H9 (cell line): Measurements from ENCODE around the gene IRF6. TPM values are rescaled to one million over a fixed set of nuclear protein-coding genes. Genes with fewer than 3 reads are reported as not detected.

Source experiments
- DNase-seq: peaks from one replicate; pipeline ENCODE4 v3.0.0-alpha.2; 2017
- H2AFZ ChIP-seq: one replicate; pipeline ENCODE4 v1.6.1; 2013; ENCODE audit warnings: mild to moderate bottlenecking, low read length, control low read depth, moderate library complexity
- H2AK5ac ChIP-seq: 2 replicates; pipeline ENCODE4 v1.6.1; 2013; ENCODE audit warnings: low read length, control low read depth, mixed read lengths; ENCODE audit not compliant: insufficient read length
- H2BK120ac ChIP-seq: one replicate; pipeline ENCODE4 v1.6.1; 2013; ENCODE audit warnings: low read depth, mild to moderate bottlenecking, low read length, control low read depth, inconsistent platforms; ENCODE audit not compliant: poor library complexity, severe bottlenecking
- H2BK12ac ChIP-seq: 2 replicates; pipeline ENCODE4 v1.6.1; 2013; ENCODE audit warnings: low read length, control low read depth, mixed read lengths, low read depth; ENCODE audit not compliant: insufficient read length
- H2BK15ac ChIP-seq: 2 replicates; pipeline ENCODE4 v1.6.1; 2013; ENCODE audit warnings: low read depth, low read length, control low read depth
- H2BK20ac ChIP-seq: one replicate; pipeline ENCODE4 v1.6.1; 2013; ENCODE audit warnings: low read depth, mild to moderate bottlenecking, low read length, control low read depth, inconsistent platforms; ENCODE audit not compliant: poor library complexity, severe bottlenecking
- H2BK5ac ChIP-seq: 2 replicates; pipeline ENCODE4 v1.6.1; 2013; ENCODE audit warnings: low read length, control low read depth, mixed read lengths; ENCODE audit not compliant: insufficient read length
- H3K14ac ChIP-seq: 2 replicates; pipeline ENCODE4 v1.6.1; 2013; ENCODE audit warnings: low read length, control low read depth; ENCODE audit not compliant: insufficient read depth
- H3K18ac ChIP-seq: 2 replicates; pipeline ENCODE4 v1.6.1; 2013; ENCODE audit warnings: low read depth, mild to moderate bottlenecking, mixed read lengths, low read length, control low read depth; ENCODE audit not compliant: insufficient read length
- H3K23ac ChIP-seq: 2 replicates; pipeline ENCODE4 v1.6.1; 2013; ENCODE audit warnings: low read length, control low read depth, mixed read lengths, low read depth; ENCODE audit not compliant: insufficient read length
- H3K23me2 ChIP-seq: 2 replicates; pipeline ENCODE4 v1.6.1; 2013; ENCODE audit warnings: low read depth, mild to moderate bottlenecking, mixed read lengths, low read length, control low read depth; ENCODE audit not compliant: insufficient read length, poor library complexity, severe bottlenecking
- H3K27ac ChIP-seq: 2 replicates; pipeline ENCODE4 v1.5.1; 2013; ENCODE audit warnings: low read length, control low read depth, mixed read lengths, low read depth; ENCODE audit not compliant: insufficient read length
- H3K27me3 ChIP-seq: 2 replicates; pipeline ENCODE4 v1.6.1; 2013; ENCODE audit warnings: low read length, control low read depth, inconsistent platforms; ENCODE audit not compliant: insufficient read depth
- H3K4ac ChIP-seq: 2 replicates; pipeline ENCODE4 v1.6.1; 2013; ENCODE audit warnings: low read depth, mild to moderate bottlenecking, control low read depth, inconsistent platforms, low read length, moderate library complexity
- H3K4me1 ChIP-seq: 2 replicates; pipeline ENCODE4 v1.6.1; 2013; ENCODE audit warnings: low read length, control low read depth, inconsistent platforms; ENCODE audit not compliant: insufficient read depth
- H3K4me2 ChIP-seq: 2 replicates; pipeline ENCODE4 v1.6.1; 2013; ENCODE audit warnings: low read length, control low read depth, mixed read lengths; ENCODE audit not compliant: insufficient read length, insufficient read depth
- H3K56ac ChIP-seq: 2 replicates; pipeline ENCODE4 v1.6.1; 2013; ENCODE audit warnings: low read depth, mild to moderate bottlenecking, mixed read lengths, low read length, control low read depth; ENCODE audit not compliant: insufficient read length
- H3K79me1 ChIP-seq: 2 replicates; pipeline ENCODE4 v1.6.1; 2013; ENCODE audit warnings: low read depth, mild to moderate bottlenecking, moderate library complexity, low read length, control low read depth, inconsistent platforms; ENCODE audit not compliant: insufficient read depth, poor library complexity, severe bottlenecking
- H3K79me2 ChIP-seq: 2 replicates; pipeline ENCODE4 v1.6.1; 2013; ENCODE audit warnings: low read length, control low read depth, inconsistent platforms; ENCODE audit not compliant: insufficient read depth
- H3K9ac ChIP-seq: 2 replicates; pipeline ENCODE4 v1.6.1; 2013; ENCODE audit warnings: low read length, control low read depth, mixed read lengths; ENCODE audit not compliant: insufficient read length; ENCODE audit errors: extremely low read depth
- H3K9me3 ChIP-seq: one replicate; pipeline ENCODE4 v1.6.1; 2013; ENCODE audit warnings: low read depth, low read length, inconsistent platforms; ENCODE audit not compliant: control insufficient read depth
- H3T11ph ChIP-seq: one replicate; pipeline ENCODE4 v1.6.1; 2013; ENCODE audit warnings: mild to moderate bottlenecking, low read length, control low read depth, inconsistent platforms
- H4K20me1 ChIP-seq: one replicate; pipeline ENCODE4 v1.6.1; 2013; ENCODE audit not compliant: control insufficient read depth, insufficient read length, insufficient read depth
- H4K5ac ChIP-seq: 2 replicates; pipeline ENCODE4 v1.6.1; 2013; ENCODE audit warnings: low read depth, mild to moderate bottlenecking, mixed read lengths, low read length, control low read depth; ENCODE audit not compliant: insufficient read length
- H4K8ac ChIP-seq: replicated peaks from 2 replicates; pipeline ENCODE4 v1.6.1; 2013; ENCODE audit warnings: low read length, control low read depth, mixed read lengths, low read depth; ENCODE audit not compliant: insufficient read length
- H4K91ac ChIP-seq: 2 replicates; pipeline ENCODE4 v1.6.1; 2013; ENCODE audit warnings: low read depth, mild to moderate bottlenecking, moderate library complexity, mixed read lengths, low read length, control low read depth; ENCODE audit not compliant: insufficient read length
- H3K27ac Mint-ChIP-seq, 3 experiments: 2 replicates in 2 of 3; 3 replicates in 1 of 3; pipeline ENCODE4 v1.8.0; 2020 to 2021; ENCODE audit warnings: mixed read lengths in 3 of 3, mild to moderate bottlenecking in 1 of 3, moderate library complexity in 1 of 3
- H3K27me3 Mint-ChIP-seq: 2 replicates; pipeline ENCODE4 v1.8.0; 2021; ENCODE audit warnings: low read depth, mild to moderate bottlenecking, moderate library complexity, mixed read lengths
- H3K36me3 Mint-ChIP-seq, 3 experiments: 2 replicates in 2 of 3; 3 replicates in 1 of 3; pipeline ENCODE4 v1.8.0; 2020 to 2021; ENCODE audit warnings: low read depth in 3 of 3, mixed read lengths in 3 of 3; ENCODE audit not compliant: insufficient read depth in 1 of 3
- H3K4me1 Mint-ChIP-seq, 2 experiments: 2 replicates each; pipeline ENCODE4 v1.8.0; 2020; ENCODE audit warnings: mixed read lengths in 2 of 2
- H3K4me3 Mint-ChIP-seq, 2 experiments: 2 replicates in 1 of 2; 3 replicates in 1 of 2; pipeline ENCODE4 v1.8.0; 2020 to 2021; ENCODE audit warnings: mild to moderate bottlenecking in 2 of 2, mixed read lengths in 2 of 2, moderate library complexity in 1 of 2
- H3K9me3 Mint-ChIP-seq, 2 experiments: 2 replicates in 1 of 2; 3 replicates in 1 of 2; pipeline ENCODE4 v1.8.0; 2020; ENCODE audit warnings: mild to moderate bottlenecking in 2 of 2, mixed read lengths in 2 of 2, moderate library complexity in 1 of 2
- WGBS: extraction: QIAGEN DNeasy Blood & Tissue Kit; methylation state at CpG from one replicate; pipeline ENCODE4 v1.1.7; 2013; ENCODE audit warnings: missing lambda C conversion rate, low lambda C conversion rate, mixed read lengths; ENCODE audit not compliant: insufficient read length; ENCODE audit errors: extremely low coverage; 5-methylcytosine and 5-hydroxymethylcytosine counted together
- total RNA-seq: library from RNA; stranded (reverse); gene quantifications from 2 replicates; pipeline ENCODE4 v1.2.1, GENCODE V29; 2021
- TF ChIP-seq, protein P1 (sequence below): fragments of 200-600 bp; sonication (generic); conservative IDR thresholded peaks from 3 replicates; pipeline ENCODE4 v1.8.0; 2021; ENCODE audit warnings: antibody characterized with exemption, mild to moderate bottlenecking

IRF6 gene
- total RNA-seq, 1 experiment from 2014 or later = 7.1 TPM

DNA sequence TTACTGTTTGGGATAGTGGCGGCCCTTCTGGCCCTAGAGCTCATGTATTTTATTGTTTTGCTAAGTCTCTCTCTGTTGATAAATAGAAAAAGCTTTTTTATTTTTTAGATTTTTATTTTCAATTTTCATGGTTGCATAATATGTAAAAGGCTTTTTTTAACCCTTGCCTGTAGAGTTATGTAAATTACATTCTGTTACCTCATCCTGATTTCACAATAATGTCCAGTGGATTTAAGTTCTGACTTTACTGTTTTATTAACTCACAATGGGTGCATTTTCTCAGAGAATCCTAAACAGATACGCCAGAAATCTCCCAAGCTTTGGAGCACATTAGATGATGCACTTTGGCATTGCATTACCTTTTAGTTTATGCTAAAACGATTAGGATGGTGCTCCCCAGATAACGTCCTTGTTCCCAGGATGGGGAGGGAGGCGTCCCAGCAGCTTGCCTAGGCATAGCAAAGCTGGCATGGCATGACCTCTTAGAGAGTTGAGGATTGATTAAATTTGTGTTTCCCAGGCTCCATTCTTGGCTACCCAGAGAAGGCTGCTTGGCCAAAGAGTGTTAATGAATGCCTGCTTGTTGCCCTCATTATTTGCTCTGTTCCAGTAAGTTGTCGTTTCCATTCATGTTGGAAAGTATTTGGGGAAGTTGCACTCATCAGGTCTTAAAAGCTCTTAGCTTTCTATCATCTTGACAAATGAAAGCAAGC lies 38.9 kb upstream of the IRF6 start:
- no peak overlapping the region for H3K27ac Mint-ChIP-seq
- H3K27me3 Mint-ChIP-seq = no peaks in the 10 kb centered on the region
- Histone ChIP-seq H3T11ph (no peak overlapping the region), H3K9me3 (no peaks in the 10 kb centered on the region), H3K4ac (no peak overlapping the region), H3K23me2 (no peaks in the 10 kb centered on the region), H2AK5ac (no peak overlapping the region), H3K79me2 (no peaks in the 10 kb centered on the region), H2AFZ (no peak overlapping the region), H3K79me1 (no peaks in the 10 kb centered on the region), H3K23ac (no peak overlapping the region), H4K20me1 (no peaks in the 10 kb centered on the region), H2BK120ac (no peak overlapping the region), H3K18ac (no peak overlapping the region), H2BK12ac (no peak overlapping the region), H4K5ac (no peak overlapping the region), H3K27me3 (no peaks in the 10 kb centered on the region), H4K91ac (no peak overlapping the region), H2BK5ac (no peak overlapping the region), H2BK20ac (no peak overlapping the region), H3K9ac (no peak overlapping the region), H3K27ac (no peak overlapping the region), H2BK15ac (no peak overlapping the region), H3K56ac (no peak overlapping the region), H3K4me2 (no peak overlapping the region), H3K4me1 (no peaks in the 10 kb centered on the region), H4K8ac (no peak overlapping the region), H3K14ac (no peak overlapping the region)
- peaks cover 9 to 71% (median 48%) of the 10 kb centered on the region in 3 experiments; a peak in 6 of 7 replicates for H3K36me3 Mint-ChIP-seq
- WGBS = no CpG with 5 or more reads among the region's 6 CpGs
- H3K9me3 Mint-ChIP-seq = no peaks in the 10 kb centered on the region
- H3K4me3 Mint-ChIP-seq = no peak overlapping the region
- no peaks in the 10 kb centered on the region for H3K4me1 Mint-ChIP-seq
- TF ChIP-seq, protein P1, sequence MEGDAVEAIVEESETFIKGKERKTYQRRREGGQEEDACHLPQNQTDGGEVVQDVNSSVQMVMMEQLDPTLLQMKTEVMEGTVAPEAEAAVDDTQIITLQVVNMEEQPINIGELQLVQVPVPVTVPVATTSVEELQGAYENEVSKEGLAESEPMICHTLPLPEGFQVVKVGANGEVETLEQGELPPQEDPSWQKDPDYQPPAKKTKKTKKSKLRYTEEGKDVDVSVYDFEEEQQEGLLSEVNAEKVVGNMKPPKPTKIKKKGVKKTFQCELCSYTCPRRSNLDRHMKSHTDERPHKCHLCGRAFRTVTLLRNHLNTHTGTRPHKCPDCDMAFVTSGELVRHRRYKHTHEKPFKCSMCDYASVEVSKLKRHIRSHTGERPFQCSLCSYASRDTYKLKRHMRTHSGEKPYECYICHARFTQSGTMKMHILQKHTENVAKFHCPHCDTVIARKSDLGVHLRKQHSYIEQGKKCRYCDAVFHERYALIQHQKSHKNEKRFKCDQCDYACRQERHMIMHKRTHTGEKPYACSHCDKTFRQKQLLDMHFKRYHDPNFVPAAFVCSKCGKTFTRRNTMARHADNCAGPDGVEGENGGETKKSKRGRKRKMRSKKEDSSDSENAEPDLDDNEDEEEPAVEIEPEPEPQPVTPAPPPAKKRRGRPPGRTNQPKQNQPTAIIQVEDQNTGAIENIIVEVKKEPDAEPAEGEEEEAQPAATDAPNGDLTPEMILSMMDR = no peak
- no peak for DNase-seq
